IPS-11a (cell line): ENCODE measurements around the gene MT4.

Source experiments
- H3K4me3 ChIP-seq: one replicate; pipeline ENCODE4 v1.5.1; 2013; ENCODE audit warnings: low read depth, low read length, control low read depth

The MT4 gene

GRCh38 chr16:56564793-56565477, at the start of gene MT4:
Gene MT4, plus strand, starts transcription at chr16:56565073. Its CDS starts 56 bp downstream, at chr16:56565129.
- no peak within 1 kb of the TSS for H3K4me3 ChIP-seq

GRCh38 chr16:56515665-56516064, 49.2 kb upstream of the MT4 start:
- H3K4me3 ChIP-seq = no peak overlapping the region

GRCh38 chr16:56517206-56517605, 47.7 kb upstream of the MT4 start:
- H3K4me3 ChIP-seq = no peak overlapping the region

- H3K4me3 ChIP-seq = no peak overlapping the region
Observed at GRCh38 chr16:56518425-56518824, 46.4 kb upstream of the MT4 start.

GRCh38 chr16:56519459-56520250, 45.2 kb upstream of the MT4 start, which contains the start of gene BBS2:
Gene BBS2, minus strand, starts transcription at chr16:56520024. Its CDS starts 162 bp downstream, at chr16:56519862.
- peak within 1 kb of the TSS; percentile 81 for H3K4me3 ChIP-seq

- H3K4me3 ChIP-seq = peak overlapping the region; percentile 81
Observed at GRCh38 chr16:56520251-56520577, 44.7 kb upstream of the MT4 start.

GRCh38 chr16:56525236-56525635, 39.6 kb upstream of the MT4 start:
- H3K4me3 ChIP-seq = no peak overlapping the region

GRCh38 chr16:56530872-56531271, 34.0 kb upstream of the MT4 start:
- H3K4me3 ChIP-seq = no peak overlapping the region

GRCh38 chr16:56532714-56533113, 32.2 kb upstream of the MT4 start:
- no peak overlapping the region for H3K4me3 ChIP-seq

- no peak overlapping the region for H3K4me3 ChIP-seq
Observed at GRCh38 chr16:56534847-56535383, 30.0 kb upstream of the MT4 start.

GRCh38 chr16:56538331-56538730, 26.5 kb upstream of the MT4 start:
- H3K4me3 ChIP-seq = no peak overlapping the region

GRCh38 chr16:56539656-56540055, 25.2 kb upstream of the MT4 start:
- no peak overlapping the region for H3K4me3 ChIP-seq

GRCh38 chr16:56542039-56542438, 22.8 kb upstream of the MT4 start:
- H3K4me3 ChIP-seq = no peak overlapping the region

GRCh38 chr16:56547120-56547948, 17.5 kb upstream of the MT4 start:
- H3K4me3 ChIP-seq = no peak overlapping the region

GRCh38 chr16:56547949-56548567, 16.8 kb upstream of the MT4 start:
- H3K4me3 ChIP-seq = no peak overlapping the region

GRCh38 chr16:56549161-56549560, 15.7 kb upstream of the MT4 start:
- H3K4me3 ChIP-seq = no peak overlapping the region

- no peak overlapping the region for H3K4me3 ChIP-seq
Observed at GRCh38 chr16:56549744-56550385, 15.0 kb upstream of the MT4 start.

GRCh38 chr16:56551796-56552738, 12.8 kb upstream of the MT4 start:
- H3K4me3 ChIP-seq = no peak overlapping the region

GRCh38 chr16:56554441-56554840, 10.4 kb upstream of the MT4 start:
- no peak overlapping the region for H3K4me3 ChIP-seq
